Adrenal gland (tissue), 5 donors: ENCODE measurements around the gene RIPK1.
"Not testable (repeated sequence)": the region's sequence is repeated elsewhere in the genome, so short reads cannot be mapped to it uniquely, and the experiment has no call there.

Source experiments
- CTCF ChIP-seq, 6 experiments: fragments of 450-650 bp in 4 of 6; fragments of 200-600 bp in 2 of 6; sonication (generic) in 1 of 6; IDR thresholded peaks; 1 replicate in 5 of 6; 2 replicates in 1 of 6; pipeline versions ENCODE4 v1.5.1 to v1.8.0; 2016 to 2021; ENCODE audit warnings: antibody characterized with exemption in 6 of 6, mild to moderate bottlenecking in 2 of 6, moderate library complexity in 1 of 6
- POLR2A ChIP-seq, 2 donors: fragments of 450-650 bp; IDR thresholded peaks; one replicate each; pipeline ENCODE4 v1.6.1; 2017; ENCODE audit warnings: antibody characterized with exemption in 2 of 2, mild to moderate bottlenecking in 2 of 2, moderate library complexity in 1 of 2
- donor health status: DM: no; HTN: no; CAD: no.

GRCh38 chr6:3063340-3063732, 5.0 kb upstream of the RIPK1 start:
- TF ChIP-seq CTCF, POLR2A (IDR thresholded peaks at IDR 0.05): not testable (repeated sequence)
